HCT116 (cell line): ENCODE results near the gene FREM1. TPM values are rescaled to one million over a fixed set of nuclear protein-coding genes. Genes with fewer than 3 reads are reported as not detected.

ENCODE experiments used
- ATAC-seq: fragments of 200-7000 bp; cut with Tn5 transposase; 2 replicates; pipeline ENCODE4 v1.9.1; 2020; ENCODE audit warnings: mild to moderate bottlenecking, moderate library complexity
- BruUV-seq: library from RNA; stranded (reverse); fragments of 400-500 nt; replicated peaks from 2 replicates; lab custom pipeline; 2021; lab: Mats Ljungman, UMichigan
- CTCF ChIA-PET: fragments of 300-600 bp; sonication (Branson Sonifier 250); formaldehyde crosslinking; loops from one replicate; lab custom pipeline; 2021; ENCODE audit warnings: antibody characterized with exemption; lab: Charles Lee
- POLR2A ChIA-PET: fragments of 300-600, 350-600 bp; sonication (Branson Sonifier 250); formaldehyde crosslinking; loops from one replicate; lab custom pipeline; 2021; ENCODE audit warnings: antibody characterized with exemption; lab: Charles Lee
- RAD21 ChIA-PET, 2 experiments: fragments of 300-600 bp; sonication (Branson Sonifier 250); formaldehyde crosslinking; loops; one replicate each; lab custom pipeline; 2023; ENCODE audit warnings: low total read pairs in 2 of 2; ENCODE audit not compliant: uncharacterized antibody in 2 of 2, unreplicated experiment in 2 of 2, low non-redundant PET in 1 of 2; lab: Charles Lee
- DNase-seq: peaks from one replicate; pipeline ENCODE4 v3.0.0-alpha.2; 2010; ENCODE audit warnings: low read depth, low spot score
- H2AFZ ChIP-seq: fragments of 200-600 bp; shearing (Covaris generic), sonication (generic); 2 replicates; pipeline ENCODE4 v1.6.1; 2017; ENCODE audit warnings: low read depth, mixed run types, mixed read lengths, antibody characterized with exemption, low read length; ENCODE audit not compliant: poor library complexity, severe bottlenecking
- H3K27ac ChIP-seq: 2 replicates; pipeline ENCODE4 v1.5.1; 2012; ENCODE audit warnings: low read depth, low read length
- H3K27me3 ChIP-seq: fragments of 200-600 bp; sonication (generic); 2 replicates; pipeline ENCODE4 v1.6.1; 2016; ENCODE audit warnings: mixed run types, low read length, mixed read lengths; ENCODE audit not compliant: insufficient read depth
- H3K36me3 ChIP-seq, 2 experiments: fragments of 200-500 bp in 1 of 2; fragments of 200-600 bp in 1 of 2; sonication (Bioruptor generic) in 1 of 2; sonication (generic) in 1 of 2; 2 replicates each; pipeline versions ENCODE4 v1.5.1 to v1.6.1; 2014 to 2016; ENCODE audit warnings: low read length in 2 of 2, inconsistent platforms in 1 of 2, mixed read lengths in 1 of 2, mixed run types in 1 of 2; ENCODE audit not compliant: insufficient read depth in 2 of 2, control insufficient read depth in 1 of 2
- H3K4me1 ChIP-seq, 2 experiments: fragments of 200-600 bp in 1 of 2; sonication (generic) in 1 of 2; 2 replicates each; pipeline versions ENCODE4 v1.5.1 to v1.6.1; 2012 to 2017; ENCODE audit warnings: low read length in 2 of 2, inconsistent platforms in 1 of 2, mild to moderate bottlenecking in 1 of 2, mixed read lengths in 1 of 2, mixed run types in 1 of 2, moderate library complexity in 1 of 2; ENCODE audit not compliant: insufficient read depth in 2 of 2, control insufficient read depth in 1 of 2
- H3K4me2 ChIP-seq: fragments of 200-600 bp; sonication (generic); 2 replicates; pipeline ENCODE4 v1.6.1; 2017; ENCODE audit warnings: mixed run types, low read length, mixed read lengths
- H3K4me3 ChIP-seq, 2 experiments: fragments of 200-600 bp in 1 of 2; sonication (generic) in 1 of 2; replicated peaks in 1 of 2; 2 replicates each; pipeline ENCODE4 v1.5.1; 2011 to 2016; ENCODE audit warnings: low read length in 2 of 2, control low read depth in 1 of 2, low read depth in 1 of 2, mild to moderate bottlenecking in 1 of 2, mixed read lengths in 1 of 2, mixed run types in 1 of 2
- H3K79me2 ChIP-seq: fragments of 200-600 bp; sonication (generic); 2 replicates; pipeline ENCODE4 v1.6.1; 2017; ENCODE audit warnings: mild to moderate bottlenecking, mixed run types, low read length, moderate library complexity, mixed read lengths; ENCODE audit not compliant: insufficient read depth
- H3K9ac ChIP-seq: fragments of 200-600 bp; sonication (generic); 2 replicates; pipeline ENCODE4 v1.6.1; 2016; ENCODE audit warnings: low read length, mixed read lengths
- H3K9me2 ChIP-seq: fragments of 200-600 bp; sonication (generic), shearing (Covaris generic); 2 replicates; pipeline ENCODE4 v1.6.1; 2017; ENCODE audit warnings: mixed run types, mild to moderate bottlenecking, moderate library complexity; ENCODE audit not compliant: insufficient read depth
- H3K9me3 ChIP-seq, 2 experiments: fragments of 200-500 bp in 1 of 2; fragments of 200-600 bp in 1 of 2; sonication (Bioruptor generic) in 1 of 2; sonication (generic) in 1 of 2; 2 replicates each; pipeline ENCODE4 v1.6.1; 2014 to 2017; ENCODE audit warnings: low read length in 2 of 2, mixed read lengths in 2 of 2, inconsistent platforms in 1 of 2, low read depth in 1 of 2, mild to moderate bottlenecking in 1 of 2, mixed run types in 1 of 2, moderate library complexity in 1 of 2; ENCODE audit not compliant: control insufficient read depth in 1 of 2, insufficient read depth in 1 of 2
- H4K20me1 ChIP-seq: fragments of 200-600 bp; sonication (generic), shearing (Covaris generic); 2 replicates; pipeline ENCODE4 v1.6.1; 2017; ENCODE audit warnings: mixed run types, mild to moderate bottlenecking, moderate library complexity; ENCODE audit not compliant: insufficient read depth
- RAD21 ChIP-seq: IDR thresholded peaks from 2 replicates; pipeline ENCODE4 v1.6.1; 2012; ENCODE audit warnings: low read depth, mild to moderate bottlenecking
- SIN3A ChIP-seq: IDR thresholded peaks from 2 replicates; pipeline ENCODE4 v1.6.1; 2012; ENCODE audit warnings: low read depth
- SP1 ChIP-seq: IDR thresholded peaks from 2 replicates; pipeline ENCODE4 v1.6.1; 2012; ENCODE audit warnings: low read depth
- TCF7L2 ChIP-seq: IDR thresholded peaks from 2 replicates; pipeline ENCODE4 v1.7.0; 2011; ENCODE audit warnings: borderline replicate concordance, inconsistent platforms; ENCODE audit not compliant: insufficient read depth, insufficient read length; ENCODE audit errors: extremely low read depth
- YY1 ChIP-seq: IDR thresholded peaks from 2 replicates; pipeline ENCODE4 v1.6.1; 2011; ENCODE audit warnings: low read length, low read depth, moderate library complexity, mild to moderate bottlenecking; ENCODE audit not compliant: insufficient replicate concordance; ENCODE audit errors: extremely low read depth
- ZFX ChIP-seq: fragments of 450-650 bp; IDR thresholded peaks from 2 replicates; pipeline ENCODE4 v1.6.1; 2017
- ZNF274 ChIP-seq: fragments of 200-500 bp; sonication (Bioruptor generic); IDR thresholded peaks from 2 replicates; pipeline ENCODE4 v1.6.1; 2014; ENCODE audit warnings: mild to moderate bottlenecking, low read depth, low read length, inconsistent platforms
- intact Hi-C: fragments of 100-400 bp; cut with micrococcal nuclease; formaldehyde crosslinking; loops from 2 replicates; pipeline ENCODE4 v1.10.0; 2022
- total RNA-seq: library from RNA; stranded (reverse); gene quantifications from one replicate; pipeline ENCODE4 v1.2.1, GENCODE V29; 2021; ENCODE audit not compliant: unreplicated experiment
- TF ChIP-seq, protein P1 (sequence below), 3 experiments: fragments of 200-600 bp in 1 of 3; sonication (generic) in 1 of 3; IDR thresholded peaks in 2 of 3; conservative IDR thresholded peaks in 1 of 3; 2 replicates each; pipeline ENCODE4 v1.5.1; 2012 to 2017; ENCODE audit warnings: low read depth in 2 of 3, low read length in 2 of 3, antibody characterized with exemption in 1 of 3, borderline replicate concordance in 1 of 3, control low read depth in 1 of 3, mild to moderate bottlenecking in 1 of 3, mixed read lengths in 1 of 3, mixed run types in 1 of 3, moderate library complexity in 1 of 3; ENCODE audit not compliant: insufficient read depth in 1 of 3
- TF ChIP-seq, protein P2 (sequence below): IDR thresholded peaks from 2 replicates; pipeline ENCODE4 v1.6.1; 2011; ENCODE audit warnings: mild to moderate bottlenecking, low read length, moderate library complexity; ENCODE audit not compliant: insufficient replicate concordance; ENCODE audit errors: extremely low read depth

Gene FREM1
- total RNA-seq, 1 experiment from 2014 or later: 0.12 TPM

DNA sequence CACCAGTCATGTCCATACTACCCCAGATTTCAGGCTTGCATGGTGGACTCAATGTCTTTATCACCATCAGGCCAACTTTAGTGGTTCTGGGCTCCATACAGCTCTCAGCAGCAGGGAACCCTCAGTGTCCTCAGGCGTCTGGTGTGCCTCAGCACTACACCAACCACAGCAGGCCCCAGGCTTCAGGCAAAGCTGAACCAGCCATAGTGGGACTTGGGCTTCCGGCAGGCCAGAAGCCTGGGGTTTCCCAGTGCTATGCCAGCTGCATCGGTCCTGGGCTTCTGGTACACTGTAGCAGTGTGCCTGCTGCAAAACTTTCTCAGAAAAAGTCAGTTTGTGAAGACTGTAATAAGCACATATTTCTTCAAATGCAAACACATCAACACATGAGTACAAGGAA, 205.9 kb downstream of the FREM1 start (continued):
- TF ChIP-seq TCF7L2: no peak
- TF ChIP-seq ZNF274: no peak
- TF ChIP-seq RAD21: no peak
- no peak for TF ChIP-seq SIN3A
- TF ChIP-seq SP1: no peak

- DNase-seq: no peak
- Histone ChIP-seq H4K20me1 (no peaks in the 10 kb centered on the region), H3K9me3 (no peaks in the 10 kb centered on the region), H3K4me3 (no peak overlapping the region), H3K27ac (no peak overlapping the region), H3K4me1 (no peaks in the 10 kb centered on the region), H3K4me2 (no peak overlapping the region), H3K36me3 (no peaks in the 10 kb centered on the region), H2AFZ (no peak overlapping the region), H3K79me2 (no peaks in the 10 kb centered on the region), H3K27me3 (peaks cover 14% of the 10 kb centered on the region), H3K9me2 (no peaks in the 10 kb centered on the region), H3K9ac (no peak overlapping the region)
- ChIA-PET RAD21 (no interaction called here), CTCF (no interaction called here), POLR2A (no interaction called here)
- no peak for ATAC-seq
- intact Hi-C loops: no loop called here
- no TSS peak for BruUV-seq
- TF ChIP-seq TCF7L2 (no peak), RAD21 (no peak), ZFX (no peak), SP1 (no peak), YY1 (no peak)
- TF ChIP-seq, protein P1, sequence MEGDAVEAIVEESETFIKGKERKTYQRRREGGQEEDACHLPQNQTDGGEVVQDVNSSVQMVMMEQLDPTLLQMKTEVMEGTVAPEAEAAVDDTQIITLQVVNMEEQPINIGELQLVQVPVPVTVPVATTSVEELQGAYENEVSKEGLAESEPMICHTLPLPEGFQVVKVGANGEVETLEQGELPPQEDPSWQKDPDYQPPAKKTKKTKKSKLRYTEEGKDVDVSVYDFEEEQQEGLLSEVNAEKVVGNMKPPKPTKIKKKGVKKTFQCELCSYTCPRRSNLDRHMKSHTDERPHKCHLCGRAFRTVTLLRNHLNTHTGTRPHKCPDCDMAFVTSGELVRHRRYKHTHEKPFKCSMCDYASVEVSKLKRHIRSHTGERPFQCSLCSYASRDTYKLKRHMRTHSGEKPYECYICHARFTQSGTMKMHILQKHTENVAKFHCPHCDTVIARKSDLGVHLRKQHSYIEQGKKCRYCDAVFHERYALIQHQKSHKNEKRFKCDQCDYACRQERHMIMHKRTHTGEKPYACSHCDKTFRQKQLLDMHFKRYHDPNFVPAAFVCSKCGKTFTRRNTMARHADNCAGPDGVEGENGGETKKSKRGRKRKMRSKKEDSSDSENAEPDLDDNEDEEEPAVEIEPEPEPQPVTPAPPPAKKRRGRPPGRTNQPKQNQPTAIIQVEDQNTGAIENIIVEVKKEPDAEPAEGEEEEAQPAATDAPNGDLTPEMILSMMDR (IDR thresholded peaks at IDR 0.05 in 2 of 3, conservative IDR thresholded peaks at IDR 0.05 in 1 of 3; ENCODE audit: borderline replicate concordance in 1 of 3, insufficient read depth in 1 of 3, low read depth in 2 of 3, low read length in 2 of 3): no peak
- TF ChIP-seq, protein P2, sequence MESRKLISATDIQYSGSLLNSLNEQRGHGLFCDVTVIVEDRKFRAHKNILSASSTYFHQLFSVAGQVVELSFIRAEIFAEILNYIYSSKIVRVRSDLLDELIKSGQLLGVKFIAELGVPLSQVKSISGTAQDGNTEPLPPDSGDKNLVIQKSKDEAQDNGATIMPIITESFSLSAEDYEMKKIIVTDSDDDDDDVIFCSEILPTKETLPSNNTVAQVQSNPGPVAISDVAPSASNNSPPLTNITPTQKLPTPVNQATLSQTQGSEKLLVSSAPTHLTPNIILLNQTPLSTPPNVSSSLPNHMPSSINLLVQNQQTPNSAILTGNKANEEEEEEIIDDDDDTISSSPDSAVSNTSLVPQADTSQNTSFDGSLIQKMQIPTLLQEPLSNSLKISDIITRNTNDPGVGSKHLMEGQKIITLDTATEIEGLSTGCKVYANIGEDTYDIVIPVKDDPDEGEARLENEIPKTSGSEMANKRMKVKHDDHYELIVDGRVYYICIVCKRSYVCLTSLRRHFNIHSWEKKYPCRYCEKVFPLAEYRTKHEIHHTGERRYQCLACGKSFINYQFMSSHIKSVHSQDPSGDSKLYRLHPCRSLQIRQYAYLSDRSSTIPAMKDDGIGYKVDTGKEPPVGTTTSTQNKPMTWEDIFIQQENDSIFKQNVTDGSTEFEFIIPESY: no peak
These were observed 208.0 kb downstream of the FREM1 start for GRCh38 chr9:14702200-14702720.
